ENCODE data around the gene ST8SIA1. TPM values are rescaled to one million over a fixed set of nuclear protein-coding genes. Genes with fewer than 3 reads are reported as not detected.
A peak's percentile ranks its signal among the peaks of the same experiment; 100 is the strongest.
"Not testable (repeated sequence)": the region's sequence is repeated elsewhere in the genome, so short reads cannot be mapped to it uniquely, and the experiment has no call there.

The ST8SIA1 gene
- total RNA-seq = 0.21 and 0.28 TPM in 2 replicates

DNA sequence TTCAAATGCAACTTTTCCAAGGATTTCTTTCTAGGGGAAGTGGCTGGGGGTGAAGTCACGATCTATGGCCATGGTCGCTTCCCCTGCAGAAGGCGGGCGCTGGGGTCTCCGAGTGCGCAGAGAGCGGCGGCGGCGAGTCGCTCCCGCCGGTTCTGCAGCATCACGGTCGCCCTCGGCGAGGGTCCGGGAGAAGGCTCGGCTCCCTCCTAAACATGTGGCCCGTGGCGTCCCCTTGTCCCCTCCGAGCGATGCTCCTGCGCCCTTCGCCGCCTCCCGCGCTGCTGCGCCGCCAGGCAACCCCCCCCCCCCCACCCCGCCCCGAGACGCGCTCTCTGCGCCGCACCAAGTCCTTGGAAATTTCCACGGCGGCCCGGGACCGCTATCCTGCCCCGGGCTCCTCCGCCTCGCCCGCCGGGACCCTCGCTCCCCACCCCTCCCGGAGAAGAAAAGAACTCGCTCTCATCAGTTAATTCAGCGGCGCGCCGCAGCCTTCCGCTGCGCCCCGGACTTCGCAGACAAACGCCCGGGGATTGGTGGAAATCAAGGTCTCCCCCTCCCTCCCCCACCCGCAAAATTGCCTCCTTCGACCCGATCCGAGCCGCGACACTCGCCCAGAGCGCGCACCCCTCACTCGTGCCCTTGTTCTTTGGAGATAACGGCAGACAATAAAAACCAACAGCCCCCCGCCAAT, at the start of gene ST8SIA1:
Gene ST8SIA1, minus strand, starts transcription at position 298 of the 691 bp plus-strand sequence. CDS start 475 bp downstream, outside the sequence.
- intact Hi-C loops (cut with micrococcal nuclease) = loop anchor here (2.0 to 5.0 kb wide), 4 partner anchors 73 to 637 kb away; no protein-coding TSS in a partner anchor
- Mint-ChIP-seq H3K4me1 (peaks cover 22% of the 10 kb centered on the region), H3K4me3 (peak within 1 kb of the TSS; percentile 90), H3K27ac (peak within 1 kb of the TSS; percentile 49), H3K9me3 (no peaks in the 10 kb centered on the region), H3K27me3 (peaks cover 62% of the 10 kb centered on the region), H3K36me3 (ENCODE audit: low read depth) (no peaks in the 10 kb centered on the region)
- DNase-seq = peak; percentile 75

GRCh38 chr12:22380031-22380430, 45.5 kb upstream of the ST8SIA1 start:
- H3K9me3 Mint-ChIP-seq = peaks cover 3% of the 10 kb centered on the region
- no peaks in the 10 kb centered on the region for H3K27me3 Mint-ChIP-seq
- H3K27ac Mint-ChIP-seq = no peak overlapping the region
- H3K4me3 Mint-ChIP-seq = no peak overlapping the region
- H3K36me3 Mint-ChIP-seq (ENCODE audit: low read depth) = no peaks in the 10 kb centered on the region
- DNase-seq = no peak
- H3K4me1 Mint-ChIP-seq = no peaks in the 10 kb centered on the region
- intact Hi-C loops (cut with micrococcal nuclease) = no loop called here

DNA sequence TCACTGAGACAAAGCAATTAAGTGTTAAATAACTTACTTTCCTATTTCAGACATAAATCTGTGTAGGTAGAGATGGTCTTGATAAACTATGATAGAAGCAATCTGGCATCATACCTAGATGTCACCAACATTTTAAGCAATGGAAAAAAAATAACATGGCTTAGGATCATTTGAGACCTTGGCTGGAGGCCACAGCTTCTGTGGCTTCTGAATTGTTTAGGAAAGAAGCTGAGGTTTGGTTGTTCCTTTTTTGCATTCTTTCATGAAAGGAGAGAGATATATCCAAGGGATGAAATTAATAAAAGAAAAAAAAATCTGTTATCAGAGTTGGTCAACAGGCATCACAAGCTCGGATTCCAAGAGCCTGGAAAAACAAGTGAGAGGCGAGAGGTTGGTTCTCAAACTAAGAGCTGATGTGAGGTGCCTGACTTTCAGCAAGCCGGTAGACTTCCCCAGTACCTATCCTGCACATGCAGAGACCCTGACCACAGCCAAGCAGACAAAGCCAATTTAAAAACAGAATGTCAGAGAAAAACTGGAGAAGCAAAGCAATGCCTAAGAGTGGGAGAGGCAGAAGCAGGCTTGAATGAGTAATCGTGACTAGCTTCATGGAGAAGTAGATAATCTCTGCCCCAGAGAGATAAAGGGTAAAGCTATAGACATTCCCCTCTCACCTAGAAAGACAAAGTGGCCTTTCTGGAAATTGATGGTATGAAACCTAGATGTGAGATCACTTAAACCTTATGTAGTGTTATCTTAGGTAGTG, 43.4 kb upstream of the ST8SIA1 start:
- no peaks in the 10 kb centered on the region for H3K36me3 Mint-ChIP-seq (ENCODE audit: low read depth)
- no peak overlapping the region for H3K4me3 Mint-ChIP-seq
- intact Hi-C loops (cut with micrococcal nuclease) = no loop called here
- H3K27me3 Mint-ChIP-seq = no peaks in the 10 kb centered on the region
- no peaks in the 10 kb centered on the region for H3K9me3 Mint-ChIP-seq
- DNase-seq = no peak
- H3K27ac Mint-ChIP-seq = no peak overlapping the region
- H3K4me1 Mint-ChIP-seq = no peaks in the 10 kb centered on the region

DNA sequence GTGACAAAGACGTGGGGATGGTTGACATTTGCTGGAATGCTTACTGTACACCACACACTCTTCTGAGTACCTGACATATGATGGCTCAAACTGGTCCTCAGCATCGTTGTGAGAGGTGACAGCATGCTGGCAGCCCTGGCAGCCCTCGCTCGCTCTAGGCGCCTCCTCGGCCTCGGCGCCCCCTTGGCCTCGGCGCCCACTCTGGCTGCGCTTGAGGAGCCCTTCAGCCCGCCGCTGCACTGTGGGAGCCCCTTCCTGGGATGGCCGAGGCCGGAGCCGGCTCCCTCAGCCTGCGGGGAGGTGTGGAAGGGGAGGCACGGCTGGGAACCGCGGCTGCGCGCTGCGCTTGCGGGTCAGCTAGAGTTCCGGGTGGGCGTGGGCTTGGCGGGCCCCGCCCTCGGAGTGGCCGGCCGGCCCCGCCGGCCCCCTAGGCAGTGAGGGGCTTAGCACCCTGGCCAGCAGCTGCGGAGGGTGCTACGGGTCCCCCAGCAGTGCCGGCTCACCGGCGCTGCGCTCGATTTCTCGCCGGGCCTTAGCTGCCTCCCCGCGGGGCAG, 42.2 kb upstream of the ST8SIA1 start:
- H3K36me3 Mint-ChIP-seq (ENCODE audit: low read depth); H3K27ac Mint-ChIP-seq; H3K4me1 Mint-ChIP-seq; H3K27me3 Mint-ChIP-seq; H3K4me3 Mint-ChIP-seq; DNase-seq; H3K9me3 Mint-ChIP-seq; intact Hi-C loops (cut with micrococcal nuclease): not testable (repeated sequence)

GRCh38 chr12:22374508-22374907, 40.0 kb upstream of the ST8SIA1 start:
- Mint-ChIP-seq H3K36me3 (ENCODE audit: low read depth) (no peaks in the 10 kb centered on the region), H3K27ac (no peak overlapping the region), H3K4me3 (no peak overlapping the region), H3K9me3 (no peaks in the 10 kb centered on the region), H3K27me3 (no peaks in the 10 kb centered on the region), H3K4me1 (no peaks in the 10 kb centered on the region)
- no peak for DNase-seq
- intact Hi-C loops (cut with micrococcal nuclease) = no loop called here

GRCh38 chr12:22372277-22372837, 37.9 kb upstream of the ST8SIA1 start:
- Mint-ChIP-seq H3K36me3 (ENCODE audit: low read depth) (no peaks in the 10 kb centered on the region), H3K9me3 (peaks cover 9% of the 10 kb centered on the region), H3K27me3 (no peaks in the 10 kb centered on the region), H3K4me1 (no peaks in the 10 kb centered on the region), H3K4me3 (no peak overlapping the region), H3K27ac (no peak overlapping the region)
- intact Hi-C loops (cut with micrococcal nuclease) = no loop called here
- DNase-seq = no peak

DNA sequence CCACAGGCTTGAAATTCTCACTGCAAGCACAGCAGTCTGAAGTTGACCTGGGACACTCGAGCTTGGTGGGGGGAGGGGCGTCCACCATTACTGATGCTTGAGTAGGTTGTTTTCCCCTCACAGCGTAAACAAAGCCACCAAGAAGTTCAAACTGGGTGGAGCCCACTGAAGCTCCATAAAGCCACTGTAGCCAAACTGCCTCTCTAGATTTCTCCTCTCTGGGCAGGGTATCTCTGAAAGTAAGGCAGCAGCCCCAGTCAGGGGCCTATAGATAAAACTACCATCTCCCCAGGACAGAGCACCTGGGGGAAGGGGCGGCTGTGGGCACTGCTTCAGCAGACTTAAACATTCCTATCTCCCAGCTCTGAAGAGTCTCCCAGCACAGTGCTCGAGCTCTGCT, 31.7 kb upstream of the ST8SIA1 start:
- H3K9me3 Mint-ChIP-seq = peaks cover 9% of the 10 kb centered on the region
- no peaks in the 10 kb centered on the region for H3K27me3 Mint-ChIP-seq
- no peak for DNase-seq
- no peak overlapping the region for H3K27ac Mint-ChIP-seq
- H3K36me3 Mint-ChIP-seq (ENCODE audit: low read depth) = no peaks in the 10 kb centered on the region
- no peak overlapping the region for H3K4me3 Mint-ChIP-seq
- intact Hi-C loops (cut with micrococcal nuclease) = no loop called here
- no peaks in the 10 kb centered on the region for H3K4me1 Mint-ChIP-seq

DNA sequence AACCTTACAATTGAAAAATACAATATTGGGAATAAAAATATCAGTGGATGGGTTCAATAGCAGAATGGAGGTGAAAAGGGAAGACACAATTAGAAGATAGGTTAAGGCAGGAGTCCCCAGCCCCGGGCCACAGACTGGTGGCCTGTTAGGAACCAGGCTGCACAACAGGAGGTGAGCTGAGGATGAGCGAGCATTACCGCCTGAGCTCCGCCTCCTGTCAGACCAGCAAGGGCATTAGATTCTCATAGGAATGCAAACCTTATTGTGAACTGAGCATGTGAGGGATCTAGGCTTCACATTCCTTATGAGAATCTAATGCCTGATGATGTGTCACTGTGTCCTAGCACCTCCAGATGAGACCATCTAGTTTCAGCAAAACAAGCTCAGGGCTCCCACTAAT, 27.3 kb upstream of the ST8SIA1 start:
- no peak overlapping the region for H3K4me3 Mint-ChIP-seq
- intact Hi-C loops (cut with micrococcal nuclease) = no loop called here
- H3K9me3 Mint-ChIP-seq = no peaks in the 10 kb centered on the region
- H3K27ac Mint-ChIP-seq = no peak overlapping the region
- H3K4me1 Mint-ChIP-seq = no peaks in the 10 kb centered on the region
- DNase-seq = no peak
- H3K27me3 Mint-ChIP-seq = peaks cover 2% of the 10 kb centered on the region
- no peaks in the 10 kb centered on the region for H3K36me3 Mint-ChIP-seq (ENCODE audit: low read depth)

GRCh38 chr12:22360774-22361173, 26.3 kb upstream of the ST8SIA1 start:
- intact Hi-C loops (cut with micrococcal nuclease) = no loop called here
- peaks cover 2% of the 10 kb centered on the region for H3K27me3 Mint-ChIP-seq

DNA sequence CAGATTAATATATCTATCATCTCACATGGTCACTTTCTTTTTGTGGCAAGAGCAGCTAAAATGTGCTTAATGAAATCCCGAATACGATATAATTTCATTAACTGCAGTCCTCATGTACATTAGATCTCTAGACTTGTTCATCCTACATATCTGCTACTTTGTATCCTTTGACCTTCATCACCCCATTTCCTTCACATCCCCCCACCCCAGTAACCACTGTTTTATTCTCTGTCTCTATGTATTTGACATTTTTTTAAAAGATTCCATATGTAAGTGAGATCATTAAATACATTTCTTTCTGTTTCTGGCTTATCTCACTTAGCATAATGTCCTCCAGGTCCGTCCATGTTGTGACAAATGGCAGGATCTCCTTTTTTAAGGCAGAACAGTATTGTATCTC, 23.0 kb upstream of the ST8SIA1 start:
- DNase-seq = no peak
- H3K4me1 Mint-ChIP-seq = no peaks in the 10 kb centered on the region
- H3K9me3 Mint-ChIP-seq = no peaks in the 10 kb centered on the region
- H3K36me3 Mint-ChIP-seq (ENCODE audit: low read depth) = no peaks in the 10 kb centered on the region
- intact Hi-C loops (cut with micrococcal nuclease) = no loop called here
- peaks cover 2% of the 10 kb centered on the region for H3K27me3 Mint-ChIP-seq
- no peak overlapping the region for H3K27ac Mint-ChIP-seq
- no peak overlapping the region for H3K4me3 Mint-ChIP-seq

More at GRCh38 chr12:22360774-22361173, 26.3 kb upstream of the ST8SIA1 start:
- Mint-ChIP-seq H3K4me3 (no peak overlapping the region), H3K4me1 (no peaks in the 10 kb centered on the region), H3K9me3 (no peaks in the 10 kb centered on the region), H3K27ac (no peak overlapping the region), H3K36me3 (ENCODE audit: low read depth) (no peaks in the 10 kb centered on the region)
- DNase-seq = no peak

DNA sequence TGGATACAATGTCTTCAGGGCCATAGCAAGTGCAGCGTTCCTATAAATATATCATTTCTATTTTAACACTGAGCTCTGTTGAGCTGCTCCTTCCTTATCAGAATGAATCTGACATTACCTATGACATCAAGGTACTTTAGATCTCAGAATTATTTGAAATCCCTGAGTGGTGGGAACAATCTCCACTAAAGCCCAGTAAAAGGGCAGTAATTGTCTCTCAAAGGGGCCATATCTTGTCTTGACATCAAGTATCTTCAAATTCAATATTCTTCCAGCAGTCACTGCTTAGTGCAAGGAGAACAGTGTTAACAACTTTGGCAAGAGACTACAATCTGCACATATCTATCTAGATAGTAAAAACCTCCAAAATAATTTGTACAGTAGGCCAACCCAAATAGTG, 21.7 kb upstream of the ST8SIA1 start:
- Mint-ChIP-seq H3K4me1 (no peaks in the 10 kb centered on the region), H3K36me3 (ENCODE audit: low read depth) (no peaks in the 10 kb centered on the region), H3K27ac (no peak overlapping the region), H3K9me3 (no peaks in the 10 kb centered on the region), H3K27me3 (peaks cover 2% of the 10 kb centered on the region), H3K4me3 (no peak overlapping the region)
- intact Hi-C loops (cut with micrococcal nuclease) = no loop called here
- no peak for DNase-seq

GRCh38 chr12:22355011-22355580, 20.6 kb upstream of the ST8SIA1 start:
- Mint-ChIP-seq H3K9me3 (no peaks in the 10 kb centered on the region), H3K36me3 (ENCODE audit: low read depth) (no peaks in the 10 kb centered on the region)
- intact Hi-C loops (cut with micrococcal nuclease) = no loop called here

DNA sequence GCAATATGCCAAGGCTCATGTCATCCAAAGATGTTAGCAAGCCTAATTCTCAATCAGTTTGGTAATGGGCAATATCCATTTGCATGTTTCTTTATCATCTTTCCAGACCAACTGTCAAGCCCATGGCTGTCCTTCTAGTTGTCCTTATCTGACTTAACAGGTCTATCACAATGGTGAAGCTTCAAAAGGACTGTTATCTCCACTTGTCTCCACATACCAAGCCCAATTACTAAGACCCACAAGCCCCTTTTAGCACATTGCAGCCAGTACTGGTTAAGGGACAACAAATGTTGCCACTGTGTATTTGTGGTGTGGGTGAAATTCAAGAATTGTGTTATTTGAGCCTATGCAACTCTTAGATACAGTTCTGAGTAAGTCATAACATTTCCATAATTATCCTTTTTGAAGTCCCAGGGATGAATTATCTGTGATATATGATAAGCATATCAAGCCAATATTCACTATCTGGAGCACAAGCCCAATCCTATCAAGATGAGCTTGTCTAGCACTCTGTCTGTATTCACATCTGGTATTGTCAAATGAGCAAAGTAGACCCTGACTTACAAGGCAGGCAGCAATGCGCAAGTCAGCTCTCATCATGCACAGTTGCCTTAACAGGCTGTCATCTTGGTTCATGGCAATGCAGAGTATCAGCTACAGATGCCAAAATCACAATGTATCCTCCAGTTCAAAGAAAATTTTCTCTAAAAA, 19.3 kb upstream of the ST8SIA1 start:
- intact Hi-C loops (cut with micrococcal nuclease) = no loop called here
- Mint-ChIP-seq H3K36me3 (ENCODE audit: low read depth) (no peaks in the 10 kb centered on the region), H3K4me1 (no peaks in the 10 kb centered on the region), H3K4me3 (no peak overlapping the region), H3K9me3 (no peaks in the 10 kb centered on the region), H3K27ac (no peak overlapping the region), H3K27me3 (peaks cover 1% of the 10 kb centered on the region)
- DNase-seq = no peak

More at GRCh38 chr12:22355011-22355580, 20.6 kb upstream of the ST8SIA1 start:
- Mint-ChIP-seq H3K4me3 (no peak overlapping the region), H3K4me1 (no peaks in the 10 kb centered on the region), H3K27ac (no peak overlapping the region), H3K27me3 (no peaks in the 10 kb centered on the region)
- no peak for DNase-seq
